Kidney tubule cell (primary cell): Measurements from ENCODE around the gene POT1.

Experiments
- DNase-seq: peaks from one replicate; pipeline ENCODE4 v3.0.0-alpha.2; 2018; ENCODE audit warnings: low spot score

POT1 gene

GRCh38 chr7:124801330-124801895 lies 128.2 kb downstream of the POT1 start:
- DNase-seq, result no peak

- no peak for DNase-seq
Observed at GRCh38 chr7:124800386-124800785, 129.2 kb downstream of the POT1 start.

GRCh38 chr7:124799448-124799847 lies 130.2 kb downstream of the POT1 start:
- no peak for DNase-seq

GRCh38 chr7:124796771-124797170 lies 132.9 kb downstream of the POT1 start:
- no peak for DNase-seq

DNA sequence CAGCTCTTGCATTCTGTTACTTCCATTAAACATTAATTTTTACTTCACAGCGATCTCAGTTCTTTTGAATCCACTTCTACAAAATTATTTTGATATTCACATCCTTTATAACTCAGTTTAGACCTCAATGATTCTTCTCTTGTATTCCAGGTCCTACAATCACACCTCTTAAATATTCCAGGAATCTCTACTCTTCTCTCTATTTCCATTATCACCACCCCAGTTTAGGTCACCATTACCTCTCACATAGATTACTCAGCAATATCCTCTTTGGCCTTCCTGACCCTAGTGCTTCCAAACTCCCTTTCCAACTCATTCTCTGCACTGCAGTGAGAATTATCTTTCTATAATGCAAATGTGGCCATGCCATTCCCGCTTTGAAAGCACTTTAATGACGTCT lies 136.9 kb downstream of the POT1 start:
- peak; percentile 22 for DNase-seq

DNA sequence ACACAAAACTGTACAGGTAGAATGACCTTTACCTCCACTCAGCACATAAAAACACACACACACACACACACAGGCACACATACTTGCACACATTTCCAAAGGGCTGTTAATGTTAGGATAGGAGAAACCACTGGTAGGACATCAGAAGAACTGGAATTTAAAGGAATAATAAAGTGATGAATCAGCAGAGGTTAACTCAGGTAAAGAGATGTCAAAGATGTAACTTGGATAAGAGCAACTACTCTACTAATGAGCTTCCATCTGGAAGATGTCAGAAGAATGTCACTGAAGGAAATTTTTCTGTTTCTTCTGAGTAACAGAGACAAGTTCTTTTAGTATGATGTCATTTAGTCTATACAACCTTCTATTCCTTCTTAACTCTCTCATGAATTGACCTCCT lies 137.6 kb downstream of the POT1 start:
- peak; percentile 64 for DNase-seq

DNA sequence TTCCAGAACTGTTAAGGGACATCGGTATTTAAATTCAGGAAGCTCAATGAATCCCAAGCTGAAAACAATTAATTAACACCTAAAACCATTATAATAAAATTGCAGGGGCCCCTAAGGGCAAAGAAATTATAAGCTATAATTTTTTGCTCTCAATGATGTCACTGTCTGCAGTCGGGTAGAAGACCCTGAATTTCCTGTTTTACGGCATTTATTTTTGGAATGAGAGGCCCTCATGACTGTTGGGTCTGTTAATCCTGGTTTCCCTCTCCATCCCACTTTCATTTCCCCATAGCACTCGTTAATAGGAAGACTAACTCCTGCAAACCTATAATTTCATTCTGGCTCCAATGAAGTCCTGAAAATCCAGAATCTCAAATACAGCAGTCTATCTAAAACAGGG lies 138.2 kb downstream of the POT1 start:
- no peak for DNase-seq

DNA sequence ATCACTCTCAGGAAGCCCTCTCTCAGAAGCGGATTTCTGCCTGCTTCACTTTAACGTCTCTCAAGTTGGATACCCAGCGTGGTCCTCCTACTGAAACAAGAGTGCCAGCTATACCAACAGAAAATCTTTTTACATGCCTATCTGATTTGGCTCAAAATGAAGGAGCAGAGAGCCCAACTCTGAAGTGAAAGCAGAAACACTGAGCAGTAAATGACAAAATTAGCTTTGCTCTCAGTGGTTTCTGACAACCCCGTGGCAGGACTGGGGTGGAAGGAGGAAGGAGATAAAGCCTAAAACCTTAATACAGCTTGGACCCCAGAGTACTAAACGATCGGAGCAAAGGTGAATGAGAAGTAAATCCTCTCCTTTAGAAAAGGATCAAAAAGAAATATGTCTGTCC lies 139.0 kb downstream of the POT1 start:
- no peak for DNase-seq

DNA sequence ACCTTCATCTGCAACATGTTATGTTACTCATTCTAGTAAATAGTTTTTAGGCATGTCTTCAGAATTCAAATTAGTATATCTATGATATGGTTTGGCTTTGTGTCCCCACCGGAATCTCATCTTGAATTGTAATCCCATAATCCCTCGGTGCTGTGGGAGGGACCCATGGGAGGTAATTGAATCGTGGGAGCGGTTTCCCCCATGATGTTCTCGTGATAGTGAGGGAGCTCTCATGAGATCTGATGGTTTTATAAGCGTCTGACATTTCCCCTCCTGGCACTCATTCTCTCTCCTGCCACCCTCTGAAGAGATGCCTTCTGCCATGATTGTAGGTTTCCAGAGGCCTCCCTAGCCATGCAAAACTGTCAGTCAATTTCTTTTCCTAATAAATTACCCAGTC lies 143.6 kb downstream of the POT1 start:
- no peak for DNase-seq

- peak; percentile 61 for DNase-seq
Observed at GRCh38 chr7:124784879-124785818, 144.5 kb downstream of the POT1 start.

DNA sequence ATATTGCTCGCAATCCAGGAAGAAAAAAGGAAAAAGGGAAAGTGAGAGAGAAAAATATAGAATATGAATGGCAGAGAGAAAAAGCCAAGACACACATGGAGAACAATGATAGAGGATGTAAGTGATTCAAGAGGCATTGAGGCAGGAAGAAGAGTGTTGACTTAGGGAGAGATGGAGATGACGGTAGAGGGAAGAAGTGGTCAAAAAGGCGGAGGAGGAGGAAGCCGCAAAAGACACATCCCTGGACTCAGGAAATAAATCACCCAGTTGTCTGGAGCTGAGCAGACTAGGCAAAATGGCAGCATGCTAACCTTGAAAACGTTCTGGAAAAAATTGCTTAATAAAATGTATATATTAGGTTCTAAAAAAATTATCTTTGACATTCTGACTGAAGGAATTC lies 146.4 kb downstream of the POT1 start:
- no peak for DNase-seq

DNA sequence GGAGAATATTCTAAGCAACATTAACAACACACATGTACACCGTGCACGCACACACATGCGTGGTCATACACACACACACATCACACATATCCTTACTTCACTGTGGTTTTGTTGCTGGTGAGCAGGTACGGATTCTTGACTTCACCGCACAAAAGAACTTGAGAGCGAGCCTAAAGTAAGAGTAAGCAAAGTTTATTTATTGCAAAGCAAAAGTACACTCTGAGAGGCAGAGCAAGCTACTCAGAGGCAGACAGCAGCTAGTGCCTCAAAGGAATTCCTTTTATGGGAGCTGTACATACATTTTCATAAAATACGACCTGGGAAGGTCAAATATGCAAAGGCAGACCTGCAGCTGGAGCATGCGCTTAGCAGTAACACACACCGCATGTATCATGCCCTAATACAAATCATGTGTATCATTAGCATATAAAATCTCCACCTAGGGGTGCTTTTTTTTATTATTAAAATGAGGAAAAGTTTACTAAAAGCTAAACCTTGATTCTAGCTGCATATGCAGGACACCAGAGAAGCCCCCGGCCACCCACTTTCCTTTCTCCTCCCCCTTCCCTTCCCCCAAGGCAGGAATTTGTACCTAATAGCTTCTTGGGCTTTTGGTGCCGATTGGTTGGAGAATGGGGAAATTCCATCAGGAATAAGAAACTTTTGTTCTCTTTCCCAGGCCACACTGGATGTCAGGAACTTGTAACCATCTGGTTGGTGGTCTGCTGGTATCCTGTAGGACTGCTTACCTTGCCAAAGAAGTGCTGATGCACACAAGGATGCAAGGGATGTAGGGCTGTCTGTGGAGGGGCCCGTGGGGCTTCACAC lies 147.5 kb downstream of the POT1 start:
- DNase-seq, result no peak

DNA sequence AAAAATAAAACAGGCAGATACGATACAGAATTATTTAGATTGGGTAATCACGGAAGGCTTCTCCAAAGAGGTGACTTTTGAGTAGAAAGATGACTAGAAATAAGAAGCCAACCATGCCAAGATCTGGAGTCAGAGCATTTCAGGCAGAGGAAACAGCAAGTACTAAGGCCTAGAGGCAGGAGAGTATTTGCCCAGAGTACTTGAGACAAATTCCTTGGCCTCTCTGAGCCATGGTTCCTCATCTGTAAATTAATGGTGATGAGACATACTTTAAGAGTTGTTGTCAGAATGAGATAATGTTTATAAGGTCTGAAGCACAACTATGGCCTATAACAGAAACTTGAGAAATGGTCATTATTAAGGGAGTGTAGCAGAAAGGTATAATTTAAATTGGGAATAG lies 148.2 kb downstream of the POT1 start:
- peak; percentile 53 for DNase-seq

DNA sequence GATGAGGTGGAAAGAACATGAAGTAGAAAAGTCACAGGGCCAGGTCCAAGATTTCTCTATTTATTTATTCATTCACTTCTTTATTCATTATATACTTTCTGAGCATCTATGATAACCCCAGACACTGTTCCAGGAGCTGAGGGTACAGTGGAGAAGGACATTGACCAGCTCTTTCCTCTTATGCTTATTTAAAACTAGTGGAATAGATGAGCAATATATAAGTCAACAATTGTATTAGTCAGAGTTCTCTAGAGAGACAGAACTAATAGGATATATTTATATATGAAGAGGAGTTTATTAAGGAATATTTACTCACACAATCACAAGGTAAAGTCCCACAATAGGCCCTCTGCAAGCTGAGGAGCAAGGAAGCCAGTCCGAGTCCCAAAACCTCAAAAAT lies 149.0 kb downstream of the POT1 start:
- DNase-seq, result no peak

- no peak for DNase-seq
Observed at GRCh38 chr7:124780056-124780455, 149.6 kb downstream of the POT1 start.

DNA sequence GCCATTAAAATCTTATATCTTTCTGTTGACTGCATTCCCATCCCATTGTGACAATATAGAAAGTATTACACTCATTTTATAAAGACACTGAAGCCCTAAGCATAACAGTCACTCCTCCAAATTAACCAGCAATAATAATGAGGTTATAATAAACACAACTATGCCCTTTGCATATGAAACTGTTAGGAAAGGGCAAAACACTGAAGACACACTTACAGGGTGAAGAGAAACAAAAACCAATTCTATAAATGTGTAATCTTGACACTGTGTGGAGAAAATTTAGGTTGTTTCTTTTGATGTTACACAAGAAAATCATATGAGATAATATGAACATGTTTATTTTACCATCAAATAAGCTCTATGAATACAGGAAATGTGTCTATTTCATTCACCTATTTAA lies 150.0 kb downstream of the POT1 start:
- no peak for DNase-seq

- DNase-seq, result no peak
Observed at GRCh38 chr7:124779194-124779593, 150.4 kb downstream of the POT1 start.

DNA sequence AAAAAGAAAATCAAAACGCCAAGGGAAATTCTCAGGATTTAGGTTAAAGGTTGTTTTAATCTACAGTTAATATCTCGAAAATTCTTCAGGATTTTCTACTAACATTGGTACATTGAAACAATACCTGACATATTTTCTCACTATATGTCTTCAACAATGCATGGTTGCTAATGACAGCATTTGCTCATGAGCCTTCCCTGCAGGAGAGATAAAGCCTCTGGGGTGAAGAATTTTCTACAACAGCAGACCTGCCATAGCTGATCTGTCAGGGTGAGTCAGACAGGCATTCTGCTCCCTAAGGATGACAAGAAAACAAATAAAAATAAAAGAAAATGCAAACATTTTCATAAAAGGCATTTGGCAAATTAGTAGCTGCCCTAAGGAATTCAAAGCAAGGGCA lies 152.4 kb downstream of the POT1 start:
- DNase-seq, result no peak

- DNase-seq, result no peak
Observed at GRCh38 chr7:124776153-124776552, 153.5 kb downstream of the POT1 start.

DNA sequence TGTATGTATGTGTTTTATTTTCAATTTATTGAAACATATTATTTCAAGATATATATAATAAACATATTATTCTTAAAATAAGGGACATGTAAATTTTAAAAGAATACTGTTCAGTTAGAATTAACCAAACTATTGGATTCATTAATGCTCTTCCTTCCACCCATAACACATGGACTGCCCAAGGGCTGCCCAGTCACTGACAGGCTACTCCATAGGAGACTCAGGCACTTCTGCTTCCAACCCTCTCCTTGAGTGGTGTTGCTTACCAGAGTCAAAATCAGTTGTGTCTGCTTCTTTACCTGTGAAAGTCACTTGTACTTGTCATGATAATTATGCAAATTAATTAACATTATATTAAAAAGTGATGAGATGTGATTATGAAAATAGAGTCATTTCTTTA lies 154.2 kb downstream of the POT1 start:
- no peak for DNase-seq

GRCh38 chr7:124773938-124774337 lies 155.7 kb downstream of the POT1 start:
- no peak for DNase-seq

DNA sequence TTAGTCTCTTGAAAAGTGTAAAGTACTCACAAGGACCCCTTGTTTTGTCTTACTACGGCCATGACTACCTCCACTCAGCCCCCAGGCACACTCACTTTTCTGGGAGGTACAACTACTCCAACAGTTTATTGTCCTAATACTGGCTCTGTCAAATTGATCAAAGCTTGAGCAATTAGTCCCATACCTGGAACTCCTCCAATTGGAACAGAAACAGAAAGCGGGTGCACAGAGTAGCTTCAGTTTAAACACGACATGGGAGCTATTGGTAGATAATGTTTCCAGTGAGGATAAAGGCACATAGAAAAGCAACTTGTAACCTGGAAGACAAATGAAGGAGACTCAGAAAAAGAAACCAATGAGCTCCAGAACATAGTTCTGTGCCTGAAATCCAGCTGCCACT lies 156.3 kb downstream of the POT1 start:
- DNase-seq, result no peak
